ENCODE data around the gene UTS2R.

DNA sequence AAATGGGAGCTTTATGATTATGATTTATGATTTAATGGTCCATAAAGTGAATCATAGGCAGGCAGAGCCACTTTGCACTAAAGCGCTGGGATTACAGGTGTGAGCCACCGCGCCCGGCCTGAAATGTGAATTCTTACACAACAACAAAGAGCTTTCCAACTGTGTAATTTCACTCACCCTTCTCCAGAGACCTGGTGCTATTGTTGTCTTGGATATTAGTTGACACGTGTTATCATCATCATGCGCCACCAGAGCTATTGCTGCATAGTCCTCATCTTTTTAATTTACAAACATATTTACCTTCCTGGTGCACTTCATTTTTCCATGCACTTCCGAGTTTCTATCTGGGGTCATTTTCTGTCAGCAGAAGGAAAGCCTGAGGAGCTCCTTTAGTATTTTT lies 4.8 kb upstream of the UTS2R start:
- TF ChIP-seq, protein P1, sequence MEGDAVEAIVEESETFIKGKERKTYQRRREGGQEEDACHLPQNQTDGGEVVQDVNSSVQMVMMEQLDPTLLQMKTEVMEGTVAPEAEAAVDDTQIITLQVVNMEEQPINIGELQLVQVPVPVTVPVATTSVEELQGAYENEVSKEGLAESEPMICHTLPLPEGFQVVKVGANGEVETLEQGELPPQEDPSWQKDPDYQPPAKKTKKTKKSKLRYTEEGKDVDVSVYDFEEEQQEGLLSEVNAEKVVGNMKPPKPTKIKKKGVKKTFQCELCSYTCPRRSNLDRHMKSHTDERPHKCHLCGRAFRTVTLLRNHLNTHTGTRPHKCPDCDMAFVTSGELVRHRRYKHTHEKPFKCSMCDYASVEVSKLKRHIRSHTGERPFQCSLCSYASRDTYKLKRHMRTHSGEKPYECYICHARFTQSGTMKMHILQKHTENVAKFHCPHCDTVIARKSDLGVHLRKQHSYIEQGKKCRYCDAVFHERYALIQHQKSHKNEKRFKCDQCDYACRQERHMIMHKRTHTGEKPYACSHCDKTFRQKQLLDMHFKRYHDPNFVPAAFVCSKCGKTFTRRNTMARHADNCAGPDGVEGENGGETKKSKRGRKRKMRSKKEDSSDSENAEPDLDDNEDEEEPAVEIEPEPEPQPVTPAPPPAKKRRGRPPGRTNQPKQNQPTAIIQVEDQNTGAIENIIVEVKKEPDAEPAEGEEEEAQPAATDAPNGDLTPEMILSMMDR (IDR thresholded peaks at IDR 0.05 in 4 of 5, conservative IDR thresholded peaks at IDR 0.05 in 1 of 5), result no peak
- TF ChIP-seq POLR2A (IDR thresholded peaks at IDR 0.05), result no peak
